K562 (cell line): Measurements from ENCODE around the gene IL4I1. TPM values are rescaled to one million over a fixed set of nuclear protein-coding genes. Genes with fewer than 3 reads are reported as not detected.

ENCODE experiments used
- ATAC-seq: fragments of 200-7000 bp; cut with Tn5 transposase; 3 replicates; pipeline ENCODE4 v1.9.1; 2020; ENCODE audit warnings: moderate library complexity
- BruUV-seq: library from RNA; stranded (reverse); fragments of 400-500 nt; replicated peaks from 2 replicates; lab custom pipeline; 2021; lab: Mats Ljungman, UMichigan
- CTCF ChIA-PET: fragments of 300-600 bp; formaldehyde crosslinking; extraction: SDS; loops from one replicate; lab custom pipeline; 2021; ENCODE audit warnings: low intra/inter-chr PET ratio; lab: Yijun Ruan, JAX
- POLR2A ChIA-PET: fragments of 300-600, 350-650 bp; sonication (Branson Sonifier 250); formaldehyde crosslinking; extraction: SDS; loops from one replicate; lab custom pipeline; 2021; ENCODE audit warnings: antibody characterized with exemption, inconsistent platforms; lab: Yijun Ruan, JAX
- DNase-seq, 4 experiments: peaks; one replicate each; pipeline versions ENCODE4 v3.0.0 to v3.0.0-alpha.2; 2011 to 2018; ENCODE audit warnings: low spot score in 3 of 4, mixed read lengths in 3 of 4; ENCODE audit errors: extremely low read depth in 1 of 4
- FAIRE-seq: peaks from 2 replicates; lab custom pipeline; 2011; peaks lifted over from hg19 to GRCh38; lab: Jason Lieb, UNC
- H2AFZ ChIP-seq: 2 replicates; pipeline ENCODE4 v1.6.0; 2011; ENCODE audit warnings: low read depth, low read length, control low read depth, inconsistent platforms
- H3K27ac ChIP-seq: fragments of 200-600 bp; 3 replicates; pipeline ENCODE4 v1.8.0; 2011; ENCODE audit warnings: low read depth, mild to moderate bottlenecking, control low read depth, inconsistent platforms, low read length, moderate library complexity, mixed read lengths; ENCODE audit errors: extremely low read depth
- H3K27me3 ChIP-seq, 2 experiments: fragments of 300-600 bp in 1 of 2; 2 replicates in 1 of 2; 3 replicates in 1 of 2; pipeline versions ENCODE4 v1.6.0 to v1.8.0; 2011; ENCODE audit warnings: inconsistent platforms in 2 of 2, low read length in 2 of 2, mild to moderate bottlenecking in 1 of 2, mixed read lengths in 1 of 2, moderate library complexity in 1 of 2; ENCODE audit not compliant: control insufficient read depth in 2 of 2, insufficient read depth in 2 of 2
- H3K36me3 ChIP-seq: fragments of 300-600 bp; 3 replicates; pipeline ENCODE4 v1.8.0; 2011; ENCODE audit warnings: mild to moderate bottlenecking, low read length, inconsistent platforms; ENCODE audit not compliant: control insufficient read depth, insufficient read depth
- H3K4me1 ChIP-seq, 2 experiments: fragments of 200-600 bp in 1 of 2; replicated peaks in 1 of 2; 2 replicates in 1 of 2; 3 replicates in 1 of 2; pipeline versions ENCODE4 v1.5.1 to v1.8.0; 2011; ENCODE audit warnings: inconsistent platforms in 2 of 2, low read length in 2 of 2, mild to moderate bottlenecking in 1 of 2, mixed read lengths in 1 of 2, moderate library complexity in 1 of 2; ENCODE audit not compliant: control insufficient read depth in 2 of 2, insufficient read depth in 2 of 2
- H3K4me2 ChIP-seq: 2 replicates; pipeline ENCODE4 v1.6.1; 2011; ENCODE audit warnings: low read length, control low read depth, inconsistent platforms, mixed read lengths; ENCODE audit not compliant: insufficient read depth
- H3K4me3 ChIP-seq: fragments of 200-600 bp; sonication (generic), shearing (Covaris generic); 2 replicates; pipeline ENCODE4 v1.5.1; 2016; ENCODE audit warnings: control low read depth, inconsistent platforms
- H3K79me2 ChIP-seq: fragments of 200-600 bp; 3 replicates; pipeline ENCODE4 v1.8.0; 2011; ENCODE audit warnings: low read length, inconsistent platforms; ENCODE audit not compliant: control insufficient read depth, insufficient read depth
- H3K9ac ChIP-seq, 2 experiments: 2 replicates each; pipeline versions ENCODE4 v1.6.0 to v1.6.1; 2011; ENCODE audit warnings: low read depth in 2 of 2, low read length in 2 of 2, control low read depth in 1 of 2, inconsistent platforms in 1 of 2, mild to moderate bottlenecking in 1 of 2, mixed read lengths in 1 of 2; ENCODE audit not compliant: insufficient read depth in 1 of 2
- H3K9me1 ChIP-seq: one replicate; pipeline ENCODE4 v1.6.0; 2011; ENCODE audit warnings: inconsistent platforms, mild to moderate bottlenecking, low read length, moderate library complexity; ENCODE audit not compliant: control insufficient read depth, insufficient read depth
- H3K9me3 ChIP-seq: replicated peaks from 2 replicates; pipeline ENCODE4 v1.5.1; 2011; ENCODE audit warnings: low read depth, low read length, inconsistent platforms; ENCODE audit not compliant: control insufficient read depth, insufficient read depth
- H4K20me1 ChIP-seq: replicated peaks from 2 replicates; pipeline ENCODE4 v1.6.1; 2011; ENCODE audit warnings: low read length, inconsistent platforms, mixed read lengths; ENCODE audit not compliant: control insufficient read depth, insufficient read depth
- KLF13 ChIP-seq: fragments of 450-650 bp; IDR thresholded peaks from 2 replicates; pipeline ENCODE4 v1.6.1; 2016; ENCODE audit warnings: missing genetic modification characterization, low read depth, mild to moderate bottlenecking, missing compliant biosample characterization, moderate library complexity, borderline replicate concordance
- POLR2A ChIP-seq: fragments of 450-650 bp; conservative IDR thresholded peaks from 2 replicates; pipeline ENCODE4 v1.6.1; 2016
- ZNF121 ChIP-seq: sonication (generic); formaldehyde crosslinking; conservative IDR thresholded peaks from 2 replicates; pipeline ENCODE4 v1.8.0; 2022; ENCODE audit warnings: missing genetic modification reagents
- WGBS: fragments of 100-300 bp; shearing (Covaris generic); methylation state at CpG from one replicate; pipeline ENCODE4 v1.1.6; 2016; ENCODE audit warnings: low coverage, mixed read lengths; ENCODE audit not compliant: insufficient coverage; ENCODE audit errors: missing lambda C conversion rate; 5-methylcytosine and 5-hydroxymethylcytosine counted together
- in situ Hi-C: fragments of 300-500 bp; cut with MboI; formaldehyde crosslinking; loops from 4 replicates; pipeline ENCODE4 v1.15.0; 2018; ENCODE audit warnings: inconsistent platforms, mixed read lengths
- intact Hi-C: fragments of 100-400 bp; cut with micrococcal nuclease; formaldehyde crosslinking; loops from 2 replicates; pipeline ENCODE4 v1.14.2; 2022
- polyA plus RNA-seq, 8 experiments: library from polyadenylated mRNA; depleted of rRNA in 4 of 8; stranded (reverse) in 5 of 8; unstranded in 3 of 8; fragments of >200 nt; fragmentation: Nextera tagmentation in 2 of 8; fragmentation: Illumina TruSeq in 1 of 8; extraction: Ambion mirVana in 2 of 8; extraction: Trizol in 1 of 8; gene quantifications; 2 replicates each; pipeline versions ENCODE4 v1.2.1 to v1.2.3, GENCODE V29; 2011 to 2014; ENCODE audit warnings: inconsistent platforms in 1 of 8, missing spikeins in 1 of 8
- total RNA-seq, 7 experiments: library from RNA; depleted of rRNA in 6 of 7; stranded (reverse); fragments of >200 nt in 6 of 7; fragmentation: Illumina TruSeq in 2 of 7; extraction: Trizol in 2 of 7; gene quantifications; 2 replicates each; pipeline versions ENCODE4 v1.2.1 to v1.2.3, GENCODE V29; 2011 to 2021; ENCODE audit warnings: low replicate concordance in 1 of 7
- TF ChIP-seq, protein P1 (sequence below): IDR thresholded peaks from 3 replicates; pipeline ENCODE4 v1.6.1; 2011; ENCODE audit warnings: borderline replicate concordance, mild to moderate bottlenecking, moderate library complexity; ENCODE audit not compliant: insufficient read length; ENCODE audit errors: extremely low read depth

IL4I1 gene
- total and polyA plus RNA-seq, 9 of the 15 experiments (the other 6 are each of a cell fraction or from before 2014, with no cell fraction given): 0.06 to 0.95 (median 0.43) TPM; not detected in 2

DNA sequence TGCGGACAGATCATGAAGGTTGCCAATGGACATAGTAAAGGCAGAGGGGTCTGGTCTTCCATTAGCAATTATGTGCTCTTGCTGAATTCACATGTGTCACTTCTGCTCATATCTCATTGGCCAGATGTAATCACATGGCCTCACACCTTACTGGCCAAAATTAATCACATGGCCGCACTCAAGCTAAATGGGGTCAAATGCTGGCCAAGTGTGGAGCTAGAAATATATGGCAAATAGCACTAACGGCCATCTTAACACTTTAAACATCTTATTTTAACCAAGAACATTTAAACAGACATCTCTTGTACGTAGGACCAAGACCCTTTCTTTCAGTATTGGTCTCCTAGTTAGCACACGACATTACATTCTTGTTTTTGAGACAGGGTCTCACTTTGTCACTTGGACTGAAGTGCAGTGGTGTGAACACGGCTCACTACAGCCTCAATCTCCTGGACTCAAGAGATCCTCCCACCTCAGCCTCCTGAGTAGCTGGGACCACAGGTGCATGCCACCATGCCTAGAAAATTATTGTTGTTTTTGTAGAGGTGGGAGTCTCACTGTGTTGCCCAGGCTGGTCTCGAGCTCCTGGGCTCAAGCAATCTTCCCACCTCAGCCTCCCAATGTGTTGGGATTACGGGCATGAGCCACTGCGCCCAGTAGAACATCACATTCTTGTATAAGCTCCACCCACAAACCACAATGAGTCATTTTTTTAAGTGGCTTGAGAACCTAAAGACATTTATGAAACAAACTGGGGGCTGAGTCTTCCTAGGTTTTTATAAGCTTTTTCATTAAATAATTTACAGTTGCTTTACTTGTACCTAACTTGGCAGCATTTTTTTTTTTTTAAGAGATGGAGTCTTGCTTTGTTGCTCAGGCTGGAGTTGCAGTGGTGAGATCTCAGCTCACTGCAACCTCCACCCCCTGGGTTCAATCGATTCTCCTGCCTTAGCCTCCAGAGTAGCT lies 48.7 kb downstream of the IL4I1 start (continued):
- TF ChIP-seq, protein P1, sequence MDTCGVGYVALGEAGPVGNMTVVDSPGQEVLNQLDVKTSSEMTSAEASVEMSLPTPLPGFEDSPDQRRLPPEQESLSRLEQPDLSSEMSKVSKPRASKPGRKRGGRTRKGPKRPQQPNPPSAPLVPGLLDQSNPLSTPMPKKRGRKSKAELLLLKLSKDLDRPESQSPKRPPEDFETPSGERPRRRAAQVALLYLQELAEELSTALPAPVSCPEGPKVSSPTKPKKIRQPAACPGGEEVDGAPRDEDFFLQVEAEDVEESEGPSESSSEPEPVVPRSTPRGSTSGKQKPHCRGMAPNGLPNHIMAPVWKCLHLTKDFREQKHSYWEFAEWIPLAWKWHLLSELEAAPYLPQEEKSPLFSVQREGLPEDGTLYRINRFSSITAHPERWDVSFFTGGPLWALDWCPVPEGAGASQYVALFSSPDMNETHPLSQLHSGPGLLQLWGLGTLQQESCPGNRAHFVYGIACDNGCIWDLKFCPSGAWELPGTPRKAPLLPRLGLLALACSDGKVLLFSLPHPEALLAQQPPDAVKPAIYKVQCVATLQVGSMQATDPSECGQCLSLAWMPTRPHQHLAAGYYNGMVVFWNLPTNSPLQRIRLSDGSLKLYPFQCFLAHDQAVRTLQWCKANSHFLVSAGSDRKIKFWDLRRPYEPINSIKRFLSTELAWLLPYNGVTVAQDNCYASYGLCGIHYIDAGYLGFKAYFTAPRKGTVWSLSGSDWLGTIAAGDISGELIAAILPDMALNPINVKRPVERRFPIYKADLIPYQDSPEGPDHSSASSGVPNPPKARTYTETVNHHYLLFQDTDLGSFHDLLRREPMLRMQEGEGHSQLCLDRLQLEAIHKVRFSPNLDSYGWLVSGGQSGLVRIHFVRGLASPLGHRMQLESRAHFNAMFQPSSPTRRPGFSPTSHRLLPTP: no peak
- no peak for TF ChIP-seq KLF13 (tag)

DNA sequence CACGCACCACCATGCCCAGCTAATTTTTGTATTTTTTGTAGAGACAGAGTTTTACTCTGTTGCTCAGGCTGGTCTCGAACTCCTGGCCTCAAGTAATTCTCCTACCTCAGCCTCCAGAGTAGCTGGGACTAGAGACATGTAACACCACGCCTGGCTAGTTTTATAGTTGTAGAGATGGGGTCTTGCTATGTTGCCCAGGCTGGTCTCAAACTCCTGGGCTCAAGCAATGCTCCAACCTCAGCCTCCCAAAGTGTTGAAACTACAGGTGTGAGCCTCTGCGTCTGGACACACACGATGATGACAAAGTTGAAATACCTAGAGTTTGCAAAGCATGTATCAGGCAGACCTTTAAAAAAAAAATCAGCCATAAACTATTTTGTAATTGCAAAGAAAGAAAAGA lies 50.3 kb downstream of the IL4I1 start:
- DNase-seq (no peak), ATAC-seq (no peak), FAIRE-seq (no peak)
- TF ChIP-seq ZNF121 (CRISPR knock-in tag) (peak; percentile 80), POLR2A (no peak)
- Histone ChIP-seq H4K20me1 (no peaks in the 10 kb centered on the region), H3K9me3 (0 out of 2 replicates have a peak, but pooled peaks cover 6% of the 10 kb centered on the region), H3K36me3 (peaks cover 3% of the 10 kb centered on the region; the same call in 1 of the 3 replicates), H3K27me3 (no peaks in the 10 kb centered on the region), H3K4me1 (peaks cover 28 to 33% of the 10 kb centered on the region in 2 experiments), H2AFZ (no peak overlapping the region), H3K79me2 (peaks cover 20% of the 10 kb centered on the region), H3K4me3 (no peak overlapping the region), H3K9ac (no peak overlapping the region), H3K9me1 (peaks cover 3% of the 10 kb centered on the region), H3K4me2 (no peak overlapping the region), H3K27ac (no peak overlapping the region)
- ChIA-PET POLR2A (interaction anchor here (0.6 to 0.9 kb wide), 2 partner anchors 31 to 404 kb away, joined by 3 to 4 read pairs; partner anchors contain the start of gene AKT1S1), CTCF (no interaction called here)
- 79% methylated on average over 5 of the region's 5 CpGs for WGBS
- no TSS peak for BruUV-seq
- in situ Hi-C loops (no loop called here), intact Hi-C loops (no loop called here)
